NCI-H2171 (cell line): ENCODE measurements around the gene CNTN1.

Source experiments
- DNase-seq: peaks from one replicate; lab custom pipeline; 2025; lab: John Stamatoyannopoulos, UW

Gene CNTN1

GRCh38 chr12:40837891-40838429 is 145.7 kb downstream of the CNTN1 start:
- no peak for DNase-seq

GRCh38 chr12:40843495-40843894 is 151.3 kb downstream of the CNTN1 start:
- no peak for DNase-seq

GRCh38 chr12:40853221-40853620 is 161.0 kb downstream of the CNTN1 start:
- no peak for DNase-seq

- DNase-seq = no peak
Observed at GRCh38 chr12:40854604-40855003, 162.4 kb downstream of the CNTN1 start.

GRCh38 chr12:40864891-40865290 is 172.7 kb downstream of the CNTN1 start:
- DNase-seq = no peak

DNA sequence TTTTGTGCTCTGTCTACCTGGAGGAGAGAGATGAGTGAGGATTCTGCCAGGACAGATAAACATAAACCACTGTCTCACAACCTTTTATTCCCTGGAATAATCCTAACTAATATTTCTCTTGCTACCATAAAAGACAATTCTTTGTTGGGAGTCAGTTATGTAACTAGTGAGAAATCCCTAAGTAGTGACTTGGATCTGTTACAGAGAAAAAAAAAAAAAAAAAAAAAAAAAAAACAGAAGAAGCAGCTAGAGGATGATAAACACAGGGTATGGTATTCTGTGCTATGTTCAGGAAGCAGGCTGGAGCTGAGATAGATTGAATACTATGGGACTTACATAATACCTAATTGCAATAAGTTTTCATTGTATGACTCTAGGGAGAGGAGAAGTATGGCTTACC is 178.7 kb downstream of the CNTN1 start:
- no peak for DNase-seq

DNA sequence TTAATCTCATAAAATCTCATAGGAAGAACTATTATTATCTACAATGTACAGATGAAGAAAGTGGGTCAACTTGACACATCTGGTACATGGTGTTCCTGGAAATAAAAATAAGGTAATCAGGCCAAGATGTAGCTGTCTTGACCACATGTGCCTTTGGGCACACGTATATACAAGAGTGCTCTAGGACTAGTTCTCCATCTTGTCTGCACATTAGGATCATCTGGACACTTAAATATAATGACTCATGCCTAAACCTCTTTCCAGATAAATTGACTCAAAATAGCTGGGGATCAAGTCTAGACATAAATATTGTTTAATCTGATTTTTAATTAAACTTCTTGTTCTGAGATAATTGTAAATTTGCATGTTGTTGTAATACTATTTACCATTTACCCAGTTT is 182.6 kb downstream of the CNTN1 start:
- DNase-seq = no peak

GRCh38 chr12:40889329-40889728 is 197.1 kb downstream of the CNTN1 start:
- no peak for DNase-seq

DNA sequence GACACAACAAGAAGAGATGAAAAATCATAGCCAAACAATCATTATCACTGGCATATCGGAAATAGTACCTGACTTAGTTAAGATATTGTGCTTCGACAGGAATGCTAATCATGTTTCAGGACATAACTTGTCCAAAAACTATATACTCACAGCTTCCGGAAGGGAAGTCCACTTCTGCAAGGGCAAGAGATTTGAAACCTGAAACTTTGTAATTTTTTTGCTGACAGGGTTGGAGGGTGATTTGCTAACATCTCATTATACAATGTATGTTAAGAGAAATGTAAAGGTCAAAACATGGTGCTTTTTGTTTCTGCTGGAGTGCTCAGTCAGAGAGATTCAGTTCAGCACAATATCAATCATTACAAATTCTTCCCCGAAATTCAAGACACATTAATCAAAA is 200.3 kb downstream of the CNTN1 start:
- no peak for DNase-seq

GRCh38 chr12:40898505-40898904 is 206.3 kb downstream of the CNTN1 start:
- no peak for DNase-seq

DNA sequence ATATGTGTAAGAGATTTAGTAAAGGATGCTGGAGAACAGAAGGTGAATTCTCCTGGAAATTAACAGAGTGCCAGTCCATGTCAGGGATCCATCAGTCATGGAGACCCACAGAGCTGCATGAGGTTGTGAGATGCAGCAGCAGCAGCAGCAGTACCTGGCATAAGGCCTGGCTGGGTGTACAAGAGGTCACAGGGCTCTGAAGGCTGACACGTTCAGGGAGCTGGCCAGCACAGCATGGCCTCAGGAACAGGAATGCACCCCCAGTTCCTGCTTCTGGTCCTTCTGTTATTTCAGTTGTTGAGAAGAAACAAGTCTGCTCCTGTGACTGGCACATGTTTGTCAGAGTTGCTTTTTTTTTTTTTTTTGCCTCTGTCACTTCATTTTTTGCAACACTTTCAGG is 210.8 kb downstream of the CNTN1 start:
- DNase-seq = no peak

- no peak for DNase-seq
Observed at GRCh38 chr12:40907115-40907527, 214.9 kb downstream of the CNTN1 start.

DNA sequence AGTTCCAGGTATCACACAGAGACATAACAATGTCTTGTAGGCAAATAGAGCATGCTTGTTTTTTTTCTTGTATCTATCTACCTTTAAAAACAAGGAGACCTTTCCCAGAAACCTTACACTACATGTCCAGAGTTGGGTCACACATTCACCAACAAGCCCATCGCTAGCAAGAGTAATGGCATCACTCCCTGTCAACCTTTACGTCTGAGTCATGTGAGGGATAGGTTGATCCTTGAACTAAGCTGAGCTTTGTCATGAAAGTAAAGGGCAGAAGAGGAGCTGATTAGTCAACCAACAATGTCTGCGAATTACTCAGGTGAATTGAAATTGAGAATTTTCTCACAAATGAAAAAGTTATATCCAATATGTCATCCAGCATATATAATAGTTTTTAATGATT is 219.4 kb downstream of the CNTN1 start:
- DNase-seq = no peak

DNA sequence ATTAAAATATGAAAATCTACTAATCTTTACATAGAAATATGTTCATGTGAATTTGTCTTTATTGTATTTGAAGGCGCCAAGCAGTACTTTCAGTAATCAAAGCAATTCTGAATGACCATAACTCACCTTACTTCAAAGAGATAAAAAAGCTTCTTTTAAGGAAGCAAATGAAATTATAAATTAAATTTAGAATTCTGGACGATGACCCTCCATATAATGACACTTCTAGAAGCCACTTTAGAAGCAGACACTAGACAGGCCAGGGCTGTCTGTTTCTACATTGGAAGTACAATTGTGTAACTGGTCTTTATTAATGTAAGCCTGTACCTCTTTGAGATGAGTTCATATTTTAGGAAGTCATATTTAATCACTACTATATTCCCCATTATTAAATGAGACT is 222.9 kb downstream of the CNTN1 start:
- no peak for DNase-seq

- no peak for DNase-seq
Observed at GRCh38 chr12:40917561-40917960, 225.3 kb downstream of the CNTN1 start.

- peak; percentile 2 for DNase-seq
Observed at GRCh38 chr12:40921563-40922163, 229.4 kb downstream of the CNTN1 start.

DNA sequence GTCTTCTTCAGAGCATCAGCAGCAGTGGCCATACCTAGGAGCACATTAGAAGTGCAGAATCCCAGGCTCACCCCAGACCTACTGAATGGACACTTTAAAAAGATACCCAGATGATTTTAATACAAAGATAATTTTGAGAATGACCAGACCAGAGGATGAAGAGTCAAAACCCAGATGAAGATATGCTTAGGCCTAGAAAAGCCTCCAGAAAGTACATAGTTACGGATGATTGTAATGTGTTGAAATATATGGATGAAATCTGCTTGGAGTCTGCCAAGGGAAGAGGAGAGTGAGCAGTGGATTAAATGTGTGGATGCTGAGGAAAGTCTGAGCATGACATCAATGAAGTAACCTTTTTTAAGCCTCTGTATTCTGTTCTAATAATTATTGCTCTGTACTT is 245.7 kb downstream of the CNTN1 start:
- DNase-seq = no peak

DNA sequence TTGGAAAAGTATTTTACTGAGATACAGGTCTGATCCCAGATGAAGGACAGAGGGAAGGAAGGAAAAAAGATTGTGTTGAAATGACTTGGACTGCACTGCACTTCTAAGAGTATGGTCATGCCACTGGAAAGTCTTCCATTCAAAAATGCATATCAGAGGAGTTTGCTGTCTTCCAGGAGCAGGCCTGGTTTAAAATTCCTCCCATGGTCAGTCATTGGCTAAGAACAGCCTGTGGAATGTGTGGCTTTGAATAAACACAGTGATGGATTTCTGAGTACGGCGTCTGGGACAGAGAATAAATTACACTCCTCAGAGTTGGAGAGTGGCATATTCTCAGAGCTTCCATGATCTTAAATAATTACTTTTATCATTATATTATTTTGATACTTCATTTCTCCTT is 250.1 kb downstream of the CNTN1 start:
- no peak for DNase-seq

DNA sequence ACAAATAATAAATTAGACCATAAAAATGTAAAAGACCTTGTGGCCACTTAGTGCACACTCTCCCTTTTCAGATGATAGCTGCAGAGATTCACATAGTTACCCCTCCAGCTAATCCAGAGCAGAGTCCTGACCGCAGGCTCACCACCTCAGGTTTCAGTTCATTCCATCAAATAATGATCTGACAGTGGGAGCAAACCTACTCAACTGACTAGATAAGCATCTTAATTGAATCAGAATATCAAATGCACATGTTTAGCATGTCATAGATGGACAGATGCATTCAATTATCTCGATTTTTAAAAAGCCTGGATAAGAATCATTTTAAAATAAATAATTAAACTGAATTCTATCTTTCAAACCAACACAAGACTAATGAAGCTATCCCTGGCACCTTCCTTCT is 253.5 kb downstream of the CNTN1 start:
- DNase-seq = no peak

GRCh38 chr12:40946612-40947194 is 254.5 kb downstream of the CNTN1 start:
- peak; percentile 30 for DNase-seq

DNA sequence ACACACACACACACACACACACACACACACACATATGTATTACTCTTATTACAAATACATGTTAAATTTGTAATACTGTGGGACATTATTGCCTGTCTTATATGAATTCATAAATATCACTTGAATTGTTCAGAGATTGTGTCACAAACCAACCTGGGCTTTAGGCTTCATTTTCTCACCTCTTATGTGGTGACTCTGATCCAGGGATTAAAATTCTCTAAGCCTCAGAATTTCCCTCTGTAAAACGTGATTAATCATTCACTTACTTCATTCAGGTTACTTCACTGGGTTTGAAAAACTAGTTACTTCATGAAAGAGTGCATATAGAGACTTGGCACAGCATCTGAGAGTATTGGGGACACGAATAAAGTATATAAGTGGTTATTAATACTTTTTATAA is 255.6 kb downstream of the CNTN1 start:
- no peak for DNase-seq

- no peak for DNase-seq
Observed at GRCh38 chr12:40953076-40953475, 260.8 kb downstream of the CNTN1 start.

DNA sequence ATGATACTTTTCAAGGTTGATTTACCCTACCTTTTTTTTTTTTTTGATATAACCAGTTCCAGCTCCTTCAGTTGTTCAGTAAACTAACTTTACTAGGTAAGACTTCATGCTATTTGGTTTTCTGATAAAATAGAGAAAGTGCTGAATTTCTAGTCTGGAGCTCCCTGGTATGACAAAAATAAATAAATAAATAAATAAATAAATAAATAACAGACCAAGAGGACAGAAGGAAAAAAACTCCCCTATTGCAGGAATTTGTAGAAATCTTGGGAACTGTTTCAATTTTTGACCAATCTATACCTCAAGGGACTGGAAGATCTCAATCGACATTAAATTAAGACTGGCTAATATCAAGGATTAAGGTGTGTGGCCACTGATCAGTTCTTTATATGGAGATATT is 265.2 kb downstream of the CNTN1 start:
- no peak for DNase-seq

GRCh38 chr12:40959041-40959440 is 266.8 kb downstream of the CNTN1 start:
- DNase-seq = no peak
